ENCODE results near the gene BACE2. TPM values are rescaled to one million over a fixed set of nuclear protein-coding genes. Genes with fewer than 3 reads are reported as not detected.
"Not testable (repeated sequence)": the region's sequence is repeated elsewhere in the genome, so short reads cannot be mapped to it uniquely, and the experiment has no call there.

The BACE2 gene
- total RNA-seq, 2 donors from 2014 or later = 9.1 to 16.7 TPM

DNA sequence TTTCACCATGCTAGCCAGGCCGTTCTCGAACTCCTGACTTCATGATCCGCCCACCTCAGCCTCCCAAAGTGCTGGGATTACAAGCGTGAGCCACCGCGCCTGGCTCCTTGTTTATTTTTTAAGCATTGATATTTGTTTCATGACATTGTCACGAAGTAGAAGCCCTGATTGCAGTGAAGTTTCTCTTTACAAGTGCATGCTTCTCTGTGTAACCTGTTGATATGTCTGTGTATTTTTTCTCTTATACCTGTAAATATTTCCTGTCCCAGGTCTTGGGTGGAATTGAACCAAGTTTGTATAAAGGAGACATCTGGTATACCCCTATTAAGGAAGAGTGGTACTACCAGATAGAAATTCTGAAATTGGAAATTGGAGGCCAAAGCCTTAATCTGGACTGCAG is 75.1 kb downstream of the BACE2 start:
- Histone ChIP-seq H3K27ac (ENCODE audit: low read depth, low read length) (no peak overlapping the region), H3K27me3 (ENCODE audit: control insufficient read depth, insufficient read depth, low read length, poor library complexity, severe bottlenecking) (no peaks in the 10 kb centered on the region), H3K36me3 (ENCODE audit: control insufficient read depth, insufficient read depth, low read length) (no peaks in the 10 kb centered on the region), H3K4me3 (ENCODE audit: low read length) (no peak overlapping the region), H3K4me1 (ENCODE audit: control insufficient read depth, insufficient read depth, low read length) (no peaks in the 10 kb centered on the region), H3K9ac (ENCODE audit: extremely low read depth, low read length, poor library complexity, severe bottlenecking) (no peak overlapping the region), H3K9me3 (ENCODE audit: control insufficient read depth, low read length) (no peaks in the 10 kb centered on the region)
- H3K36me3 Mint-ChIP-seq (ENCODE audit: low read depth) = peaks cover 11% of the 10 kb centered on the region
- H3K27me3 Mint-ChIP-seq (ENCODE audit: insufficient read depth) = no peaks in the 10 kb centered on the region
- no peak overlapping the region for H3K4me3 Mint-ChIP-seq
- 92 to 98% methylated on average over 7 of the region's 7 CpGs for WGBS, 2 experiments (ENCODE audit: insufficient coverage in 1 of 2, insufficient read length in 1 of 2)
- TF ChIP-seq, protein P1, sequence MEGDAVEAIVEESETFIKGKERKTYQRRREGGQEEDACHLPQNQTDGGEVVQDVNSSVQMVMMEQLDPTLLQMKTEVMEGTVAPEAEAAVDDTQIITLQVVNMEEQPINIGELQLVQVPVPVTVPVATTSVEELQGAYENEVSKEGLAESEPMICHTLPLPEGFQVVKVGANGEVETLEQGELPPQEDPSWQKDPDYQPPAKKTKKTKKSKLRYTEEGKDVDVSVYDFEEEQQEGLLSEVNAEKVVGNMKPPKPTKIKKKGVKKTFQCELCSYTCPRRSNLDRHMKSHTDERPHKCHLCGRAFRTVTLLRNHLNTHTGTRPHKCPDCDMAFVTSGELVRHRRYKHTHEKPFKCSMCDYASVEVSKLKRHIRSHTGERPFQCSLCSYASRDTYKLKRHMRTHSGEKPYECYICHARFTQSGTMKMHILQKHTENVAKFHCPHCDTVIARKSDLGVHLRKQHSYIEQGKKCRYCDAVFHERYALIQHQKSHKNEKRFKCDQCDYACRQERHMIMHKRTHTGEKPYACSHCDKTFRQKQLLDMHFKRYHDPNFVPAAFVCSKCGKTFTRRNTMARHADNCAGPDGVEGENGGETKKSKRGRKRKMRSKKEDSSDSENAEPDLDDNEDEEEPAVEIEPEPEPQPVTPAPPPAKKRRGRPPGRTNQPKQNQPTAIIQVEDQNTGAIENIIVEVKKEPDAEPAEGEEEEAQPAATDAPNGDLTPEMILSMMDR (conservative IDR thresholded peaks at IDR 0.05) = no peak
- DNase-seq = peak; percentile 4
- H3K9me3 Mint-ChIP-seq = peaks cover 1% of the 10 kb centered on the region
- H3K27ac Mint-ChIP-seq = no peak overlapping the region
- H3K4me1 Mint-ChIP-seq = peaks cover 14% of the 10 kb centered on the region

DNA sequence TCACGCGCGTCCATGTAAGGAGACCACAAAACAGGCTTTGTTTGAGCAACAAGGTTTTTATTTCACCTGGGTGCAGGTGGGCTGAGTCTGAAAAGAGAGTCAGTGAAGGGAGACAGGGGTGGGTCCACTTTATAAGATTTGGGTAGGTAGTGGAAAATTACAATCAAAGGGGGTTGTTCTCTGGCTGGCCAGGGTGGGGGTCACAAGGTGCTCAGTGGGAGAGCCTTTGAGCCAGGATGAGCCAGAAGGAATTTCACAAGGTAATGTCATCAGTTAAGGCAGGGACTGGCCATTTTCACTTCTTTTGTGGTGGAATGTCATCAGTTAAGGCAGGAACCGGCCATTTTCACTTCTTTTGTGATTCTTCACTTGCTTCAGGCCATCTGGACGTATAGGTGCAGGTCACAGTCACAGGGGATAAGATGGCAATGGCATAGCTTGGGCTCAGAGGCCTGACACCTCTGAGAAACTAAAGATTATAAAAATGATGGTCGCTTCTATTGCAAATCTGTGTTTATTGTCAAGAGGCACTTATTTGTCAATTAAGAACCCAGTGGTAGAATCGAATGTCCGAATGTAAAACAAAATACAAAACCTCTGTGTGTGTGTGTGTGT is 76.4 kb downstream of the BACE2 start:
- H3K4me3 ChIP-seq (ENCODE audit: low read length); H3K9me3 ChIP-seq (ENCODE audit: control insufficient read depth, low read length); H3K4me1 ChIP-seq (ENCODE audit: control insufficient read depth, insufficient read depth, low read length); H3K36me3 ChIP-seq (ENCODE audit: control insufficient read depth, insufficient read depth, low read length); H3K9me3 Mint-ChIP-seq; H3K27me3 ChIP-seq (ENCODE audit: control insufficient read depth, insufficient read depth, low read length, poor library complexity, severe bottlenecking); H3K27ac Mint-ChIP-seq; H3K4me3 Mint-ChIP-seq; H3K9ac ChIP-seq (ENCODE audit: extremely low read depth, low read length, poor library complexity, severe bottlenecking); H3K27ac ChIP-seq (ENCODE audit: low read depth, low read length); H3K27me3 Mint-ChIP-seq (ENCODE audit: insufficient read depth): not testable (repeated sequence)
- 78 to 82% methylated on average over 2 to 8 of the region's 8 CpGs for WGBS, 2 experiments (ENCODE audit: insufficient coverage in 1 of 2, insufficient read length in 1 of 2)
- DNase-seq = peak; percentile 78
- Mint-ChIP-seq H3K36me3 (ENCODE audit: low read depth) (peaks cover 17% of the 10 kb centered on the region), H3K4me1 (peaks cover 14% of the 10 kb centered on the region)

DNA sequence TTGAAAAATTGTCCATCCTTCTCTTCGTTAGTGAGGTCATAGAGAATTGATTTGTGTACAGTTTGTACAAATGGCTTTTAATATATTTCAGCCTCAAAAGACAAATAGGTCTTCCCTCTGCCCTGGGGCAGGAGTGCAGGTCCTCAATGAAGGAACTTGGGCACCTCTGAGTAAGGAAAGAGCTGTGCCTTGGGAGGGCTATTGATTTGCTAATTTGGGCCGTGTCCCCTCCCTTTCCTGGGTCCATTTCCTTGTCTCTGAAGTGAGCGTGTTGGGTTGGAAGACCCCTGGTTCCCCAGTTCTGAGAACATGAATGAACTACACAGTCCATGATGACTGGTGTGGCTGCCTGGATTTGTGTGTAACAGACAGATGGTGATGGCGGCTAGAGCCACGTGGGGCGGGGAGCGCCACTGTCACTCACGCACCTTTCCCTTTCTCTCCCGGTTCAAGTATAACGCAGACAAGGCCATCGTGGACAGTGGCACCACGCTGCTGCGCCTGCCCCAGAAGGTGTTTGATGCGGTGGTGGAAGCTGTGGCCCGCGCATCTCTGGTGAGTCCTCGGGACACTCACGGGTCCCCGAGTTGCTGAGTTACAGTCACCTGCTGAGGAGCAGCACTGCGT is 77.7 kb downstream of the BACE2 start:
- Histone ChIP-seq H3K36me3 (ENCODE audit: control insufficient read depth, insufficient read depth, low read length) (no peaks in the 10 kb centered on the region), H3K4me3 (ENCODE audit: low read length) (no peak overlapping the region), H3K27ac (ENCODE audit: low read depth, low read length) (no peak overlapping the region), H3K27me3 (ENCODE audit: control insufficient read depth, insufficient read depth, low read length, poor library complexity, severe bottlenecking) (no peaks in the 10 kb centered on the region), H3K9ac (ENCODE audit: extremely low read depth, low read length, poor library complexity, severe bottlenecking) (no peak overlapping the region), H3K4me1 (ENCODE audit: control insufficient read depth, insufficient read depth, low read length) (no peaks in the 10 kb centered on the region), H3K9me3 (ENCODE audit: control insufficient read depth, low read length) (no peaks in the 10 kb centered on the region)
- H3K4me3 Mint-ChIP-seq = no peak overlapping the region
- H3K36me3 Mint-ChIP-seq (ENCODE audit: low read depth) = peaks cover 17% of the 10 kb centered on the region
- H3K9me3 Mint-ChIP-seq = no peaks in the 10 kb centered on the region
- no peak overlapping the region for H3K27ac Mint-ChIP-seq
- no peaks in the 10 kb centered on the region for H3K27me3 Mint-ChIP-seq (ENCODE audit: insufficient read depth)
- H3K4me1 Mint-ChIP-seq = peaks cover 14% of the 10 kb centered on the region
- WGBS, 2 experiments (ENCODE audit: insufficient coverage in 1 of 2, insufficient read length in 1 of 2) = 92 to 94% methylated on average over 15 to 20 of the region's 20 CpGs
- TF ChIP-seq, protein P1 (conservative IDR thresholded peaks at IDR 0.05) = no peak
- peak; percentile 45 for DNase-seq

Measured in endodermal cell (in vitro differentiated cells).